ENCODE results near the gene LTB.

LTB gene, protein sequence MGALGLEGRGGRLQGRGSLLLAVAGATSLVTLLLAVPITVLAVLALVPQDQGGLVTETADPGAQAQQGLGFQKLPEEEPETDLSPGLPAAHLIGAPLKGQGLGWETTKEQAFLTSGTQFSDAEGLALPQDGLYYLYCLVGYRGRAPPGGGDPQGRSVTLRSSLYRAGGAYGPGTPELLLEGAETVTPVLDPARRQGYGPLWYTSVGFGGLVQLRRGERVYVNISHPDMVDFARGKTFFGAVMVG

DNA sequence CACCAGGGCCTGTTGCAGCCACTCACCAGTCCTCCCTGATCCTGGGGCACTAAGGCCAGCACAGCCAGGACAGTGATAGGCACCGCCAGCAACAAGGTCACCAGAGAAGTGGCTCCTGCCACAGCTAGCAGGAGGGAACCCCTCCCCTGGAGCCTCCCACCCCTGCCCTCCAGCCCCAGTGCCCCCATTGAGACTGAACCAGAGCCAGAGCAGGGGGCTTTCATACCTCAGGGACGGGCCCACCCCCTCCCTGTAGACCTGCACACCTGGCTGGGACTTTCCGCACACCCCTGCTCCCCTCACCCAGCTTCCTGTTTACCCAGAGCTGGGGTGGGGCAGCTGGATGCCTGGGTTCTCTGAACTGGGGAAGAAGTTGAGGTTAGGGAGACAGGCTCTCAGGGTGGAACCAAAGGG lies at the start of gene LTB:
Gene LTB, minus strand, starts transcription at position 195 of the 414 bp plus-strand sequence. Its CDS starts 7 bp downstream, at position 188.
- no peak for DNase-seq (ENCODE audit: extremely low read depth in 1 of 2, low read depth in 1 of 2)

DNA sequence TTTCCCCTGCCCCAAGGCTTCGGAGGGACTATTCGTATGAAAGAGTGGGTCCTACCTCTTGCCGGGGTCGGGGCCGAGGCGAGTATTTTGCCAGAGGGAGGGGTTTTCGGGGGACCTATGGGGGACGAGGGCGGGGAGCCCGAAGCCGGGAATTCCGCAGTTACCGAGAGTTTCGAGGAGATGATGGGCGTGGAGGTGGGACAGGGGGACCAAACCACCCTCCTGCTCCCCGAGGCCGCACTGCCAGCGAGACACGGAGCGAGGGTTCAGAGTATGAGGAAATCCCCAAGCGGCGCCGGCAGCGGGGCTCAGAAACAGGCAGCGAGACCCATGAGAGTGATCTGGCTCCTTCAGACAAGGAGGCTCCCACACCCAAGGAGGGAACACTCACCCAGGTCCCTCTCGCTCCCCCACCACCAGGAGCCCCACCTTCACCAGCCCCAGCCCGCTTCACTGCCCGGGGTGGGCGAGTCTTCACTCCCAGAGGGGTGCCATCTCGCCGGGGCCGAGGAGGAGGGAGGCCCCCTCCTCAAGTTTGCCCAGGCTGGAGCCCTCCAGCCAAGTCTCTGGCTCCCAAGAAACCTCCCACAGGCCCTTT lies 49.6 kb upstream of the LTB start:
- no peak for DNase-seq (ENCODE audit: extremely low read depth in 1 of 2, low read depth in 1 of 2)

DNA sequence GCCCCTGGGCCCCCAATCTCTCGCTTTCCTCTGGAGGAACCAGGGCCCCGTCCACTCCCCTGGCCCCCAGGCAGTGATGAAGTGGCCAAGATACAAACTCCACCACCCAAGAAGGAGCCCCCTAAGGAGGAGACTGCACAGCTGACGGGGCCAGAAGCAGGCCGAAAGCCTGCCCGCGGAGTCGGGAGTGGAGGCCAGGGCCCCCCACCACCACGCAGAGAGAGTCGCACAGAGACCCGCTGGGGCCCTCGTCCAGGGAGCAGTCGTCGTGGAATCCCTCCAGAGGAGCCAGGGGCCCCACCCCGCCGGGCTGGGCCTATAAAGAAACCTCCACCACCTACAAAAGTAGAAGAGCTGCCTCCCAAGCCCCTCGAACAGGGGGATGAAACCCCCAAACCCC lies 49.0 kb upstream of the LTB start:
- DNase-seq (ENCODE audit: extremely low read depth in 1 of 2, low read depth in 1 of 2), result no peak

DNA sequence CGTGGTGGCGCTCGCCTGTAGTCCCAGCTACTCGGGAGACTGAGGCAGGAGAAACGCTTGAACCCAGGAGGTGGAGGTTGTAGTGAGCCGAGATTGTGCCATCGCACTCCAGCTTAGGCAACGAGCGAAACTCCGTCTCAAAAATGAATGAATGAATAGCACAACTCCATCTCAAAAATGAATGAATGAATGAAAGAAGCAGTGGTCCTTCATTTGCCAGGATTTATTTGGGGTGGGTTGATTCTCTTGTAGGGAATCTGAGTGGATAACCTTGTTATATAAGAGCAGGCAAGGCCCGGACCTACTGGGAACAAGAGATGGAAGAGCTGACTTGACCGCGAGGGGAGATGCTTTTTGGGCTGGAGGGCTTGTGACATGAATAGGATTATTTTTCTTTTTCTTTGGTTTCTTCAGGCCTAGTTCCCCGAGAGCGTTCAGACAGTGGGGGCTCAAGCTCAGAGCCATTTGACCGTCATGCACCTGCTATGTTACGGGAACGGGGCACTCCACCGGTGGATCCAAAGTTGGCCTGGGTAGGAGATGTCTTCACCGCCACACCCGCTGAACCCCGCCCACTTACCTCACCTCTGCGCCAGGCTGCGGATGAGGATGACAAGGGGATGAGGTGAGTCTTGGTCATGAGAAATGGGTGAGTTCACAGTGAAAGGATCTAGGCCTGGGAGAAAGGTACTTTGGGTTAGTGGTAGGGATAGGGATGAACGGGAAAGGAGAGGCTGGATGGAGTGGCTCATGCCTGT lies 48.1 kb upstream of the LTB start:
- DNase-seq (ENCODE audit: extremely low read depth in 1 of 2, low read depth in 1 of 2), result no peak

DNA sequence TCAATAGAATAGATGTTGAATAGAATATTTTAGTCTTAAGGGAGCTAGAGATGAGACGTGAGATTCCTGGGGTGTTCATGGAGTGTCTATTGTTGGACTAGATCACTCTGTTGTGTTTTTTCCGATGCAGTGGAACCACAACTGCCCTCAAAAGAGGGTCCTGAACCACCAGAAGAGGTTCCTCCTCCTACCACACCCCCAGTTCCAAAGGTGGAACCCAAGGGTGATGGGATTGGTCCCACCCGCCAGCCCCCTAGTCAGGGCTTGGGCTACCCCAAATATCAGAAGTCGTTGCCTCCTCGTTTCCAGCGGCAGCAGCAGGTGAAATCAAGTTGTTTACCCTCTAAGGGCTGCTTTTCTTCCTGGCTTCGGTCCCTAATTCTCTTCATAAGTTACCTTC lies 46.8 kb upstream of the LTB start:
- DNase-seq (ENCODE audit: extremely low read depth in 1 of 2, low read depth in 1 of 2), result no peak

DNA sequence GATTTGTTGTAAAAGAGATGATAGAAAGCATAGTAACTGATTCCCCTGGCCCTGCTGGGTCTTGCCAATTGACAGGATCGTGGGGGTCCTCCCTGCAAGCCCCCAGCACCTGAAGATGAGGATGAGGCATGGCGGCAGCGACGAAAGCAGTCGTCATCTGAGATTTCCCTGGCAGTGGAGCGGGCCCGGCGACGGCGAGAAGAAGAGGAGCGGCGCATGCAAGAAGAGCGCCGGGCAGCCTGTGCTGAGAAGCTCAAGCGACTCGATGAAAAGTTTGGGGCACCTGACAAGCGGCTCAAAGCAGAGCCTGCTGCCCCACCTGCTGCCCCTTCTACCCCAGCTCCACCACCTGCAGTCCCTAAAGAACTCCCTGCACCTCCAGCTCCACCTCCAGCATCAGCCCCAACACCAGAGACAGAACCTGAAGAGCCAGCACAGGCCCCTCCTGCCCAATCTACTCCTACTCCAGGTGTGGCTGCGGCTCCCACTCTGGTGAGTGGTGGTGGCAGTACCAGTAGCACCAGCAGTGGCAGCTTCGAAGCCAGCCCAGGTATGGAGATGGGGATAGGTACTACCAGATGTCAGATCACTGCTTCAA lies 45.6 kb upstream of the LTB start:
- DNase-seq (ENCODE audit: extremely low read depth in 1 of 2, low read depth in 1 of 2), result no peak

DNA sequence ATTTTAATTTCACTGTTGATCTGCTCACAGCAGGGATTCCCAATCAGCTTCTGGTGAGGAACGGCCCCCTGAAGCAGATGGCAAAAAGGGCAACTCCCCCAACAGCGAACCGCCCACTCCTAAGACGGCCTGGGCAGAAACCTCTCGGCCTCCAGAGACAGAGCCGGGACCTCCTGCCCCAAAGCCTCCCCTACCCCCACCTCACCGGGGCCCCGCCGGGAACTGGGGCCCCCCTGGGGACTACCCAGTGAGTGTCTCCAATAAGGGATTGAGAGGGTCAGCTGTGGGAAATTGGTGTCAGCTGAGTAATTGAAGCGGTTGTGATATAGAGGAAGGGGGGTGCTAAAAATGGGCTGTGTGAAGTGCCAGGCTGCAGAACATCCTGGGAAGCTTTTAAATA lies 44.7 kb upstream of the LTB start:
- DNase-seq (ENCODE audit: extremely low read depth in 1 of 2, low read depth in 1 of 2), result no peak

DNA sequence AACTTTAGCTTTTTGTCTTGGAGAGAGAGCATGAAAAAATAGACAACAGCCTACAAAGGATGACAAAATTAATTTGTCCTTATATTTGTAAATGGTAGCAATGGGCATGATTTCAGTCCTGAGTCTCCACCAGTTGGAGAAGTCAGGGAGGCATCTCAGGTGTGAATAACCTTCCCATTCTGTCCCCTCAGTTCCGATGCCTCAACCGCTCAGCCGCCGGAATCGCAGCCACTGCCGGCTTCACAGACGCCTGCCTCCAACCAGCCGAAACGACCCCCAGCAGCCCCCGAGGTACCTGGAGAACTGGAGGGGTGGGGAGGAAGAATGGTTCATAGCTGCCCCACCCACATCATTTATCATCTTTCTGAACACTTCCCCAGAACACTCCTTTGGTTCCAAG lies 41.8 kb upstream of the LTB start:
- no peak for DNase-seq (ENCODE audit: extremely low read depth in 1 of 2, low read depth in 1 of 2)

DNA sequence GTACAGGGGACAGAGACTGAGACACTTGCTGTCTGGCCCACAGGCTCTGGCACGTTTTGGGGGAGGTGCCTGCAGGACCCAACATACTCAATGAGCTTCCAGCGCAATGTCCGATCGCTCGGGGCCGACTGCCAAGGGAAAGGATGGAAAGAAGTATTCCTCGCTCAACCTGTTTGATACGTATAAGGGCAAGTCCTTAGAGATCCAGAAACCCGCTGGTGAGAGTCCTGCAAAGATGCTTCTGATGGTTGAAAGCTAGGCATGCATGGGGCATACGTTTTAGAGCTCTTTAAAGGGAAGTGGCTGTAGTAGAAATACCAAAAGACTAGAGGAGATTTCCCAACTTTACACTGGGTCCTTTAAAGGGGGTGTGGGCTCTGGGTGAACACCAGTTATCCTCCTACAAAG lies 40.5 kb upstream of the LTB start:
- DNase-seq (ENCODE audit: extremely low read depth in 1 of 2, low read depth in 1 of 2), result no peak

DNA sequence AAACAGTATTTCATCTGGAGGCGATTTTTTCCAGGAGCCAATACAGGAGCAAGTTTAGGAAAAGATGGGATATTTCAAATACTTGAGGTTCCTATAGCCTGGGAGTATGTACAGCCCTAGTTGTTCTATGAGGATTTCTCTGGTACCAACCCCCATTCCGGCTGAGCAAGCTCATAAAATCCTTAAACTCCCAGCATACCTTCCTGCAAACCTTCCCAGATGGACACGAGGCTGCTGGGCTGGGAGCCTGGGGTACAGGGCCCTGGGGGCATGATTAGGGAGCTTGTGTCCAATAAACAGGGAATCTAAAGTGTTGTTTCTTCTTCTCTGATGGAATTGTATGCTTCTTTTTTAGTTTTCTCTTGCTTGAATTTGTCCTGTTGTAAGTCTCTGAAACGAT lies 39.8 kb upstream of the LTB start:
- DNase-seq (ENCODE audit: extremely low read depth in 1 of 2, low read depth in 1 of 2), result no peak

DNA sequence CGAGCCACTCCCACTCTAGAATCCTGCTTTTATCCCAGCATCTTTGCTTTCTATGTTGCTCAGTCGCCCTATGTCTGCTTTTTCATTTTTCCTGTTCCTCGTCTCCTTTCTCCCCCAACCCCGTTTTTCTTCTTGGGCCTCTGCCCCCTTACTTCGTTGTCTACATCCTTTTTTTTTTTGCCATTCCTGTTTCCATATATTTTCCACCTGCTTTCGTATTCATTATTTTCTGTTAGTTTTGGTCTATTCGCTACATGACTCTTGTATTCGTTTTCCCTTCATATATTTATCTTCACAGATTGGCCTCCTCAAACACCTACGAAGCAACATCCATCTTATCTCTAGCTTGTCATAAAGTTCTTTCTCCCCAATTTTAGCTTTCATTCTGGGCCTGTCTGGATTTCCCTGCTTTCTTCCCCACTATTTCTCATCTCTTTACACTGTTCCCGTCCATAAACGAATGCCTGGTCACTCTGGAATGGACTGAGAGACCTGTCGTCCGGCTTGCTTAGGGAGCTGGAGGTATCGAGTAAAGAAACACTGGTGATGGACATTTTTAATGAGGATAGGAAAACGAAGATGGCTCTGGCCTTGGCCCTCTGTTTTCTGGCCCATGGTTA lies 39.2 kb upstream of the LTB start:
- no peak for DNase-seq (ENCODE audit: extremely low read depth in 1 of 2, low read depth in 1 of 2)

DNA sequence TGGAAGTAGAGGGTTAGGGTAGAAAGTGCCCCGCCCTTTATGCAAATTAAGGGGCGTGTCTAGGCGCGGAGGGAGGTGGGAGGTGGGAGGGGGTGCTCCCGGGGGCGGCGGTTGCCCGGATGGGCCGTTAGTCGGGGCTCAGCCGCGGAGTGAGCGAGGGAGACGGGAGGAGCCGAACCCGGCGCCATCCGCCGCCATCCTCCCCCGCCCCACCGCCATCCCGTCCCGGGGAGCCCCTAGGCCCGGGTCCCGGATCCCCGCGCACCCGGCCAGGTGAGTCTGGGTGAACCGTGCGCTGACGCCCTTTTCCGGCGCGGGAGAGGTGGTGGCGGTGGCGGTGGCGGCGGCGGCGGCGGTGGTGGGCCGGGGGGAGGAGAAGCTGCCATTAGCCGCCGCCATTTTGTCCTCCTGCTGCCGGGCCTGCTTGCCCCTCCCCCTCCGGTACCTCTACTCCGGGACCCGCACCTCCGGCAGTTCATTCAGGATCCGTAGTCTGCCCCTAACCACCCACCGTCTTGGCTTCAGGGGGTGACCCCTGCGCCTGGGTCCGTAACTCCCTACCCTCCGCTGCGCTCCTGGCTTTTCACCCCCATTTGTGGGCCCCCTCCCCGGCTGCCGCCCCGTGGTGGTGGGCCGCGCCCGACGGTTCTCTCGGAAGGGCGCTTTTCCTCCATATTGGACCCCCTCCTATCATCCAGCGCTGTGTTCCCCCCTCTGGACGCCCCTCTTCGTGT lies 38.5 kb upstream of the LTB start, which contains the start of gene PRRC2A:
Gene PRRC2A, plus strand, starts transcription at position 130 of the 734 bp plus-strand sequence. CDS start 2,075 bp downstream, outside the sequence.
- DNase-seq (ENCODE audit: extremely low read depth in 1 of 2, low read depth in 1 of 2), result peak in 1 of 2 donors; percentile 84

DNA sequence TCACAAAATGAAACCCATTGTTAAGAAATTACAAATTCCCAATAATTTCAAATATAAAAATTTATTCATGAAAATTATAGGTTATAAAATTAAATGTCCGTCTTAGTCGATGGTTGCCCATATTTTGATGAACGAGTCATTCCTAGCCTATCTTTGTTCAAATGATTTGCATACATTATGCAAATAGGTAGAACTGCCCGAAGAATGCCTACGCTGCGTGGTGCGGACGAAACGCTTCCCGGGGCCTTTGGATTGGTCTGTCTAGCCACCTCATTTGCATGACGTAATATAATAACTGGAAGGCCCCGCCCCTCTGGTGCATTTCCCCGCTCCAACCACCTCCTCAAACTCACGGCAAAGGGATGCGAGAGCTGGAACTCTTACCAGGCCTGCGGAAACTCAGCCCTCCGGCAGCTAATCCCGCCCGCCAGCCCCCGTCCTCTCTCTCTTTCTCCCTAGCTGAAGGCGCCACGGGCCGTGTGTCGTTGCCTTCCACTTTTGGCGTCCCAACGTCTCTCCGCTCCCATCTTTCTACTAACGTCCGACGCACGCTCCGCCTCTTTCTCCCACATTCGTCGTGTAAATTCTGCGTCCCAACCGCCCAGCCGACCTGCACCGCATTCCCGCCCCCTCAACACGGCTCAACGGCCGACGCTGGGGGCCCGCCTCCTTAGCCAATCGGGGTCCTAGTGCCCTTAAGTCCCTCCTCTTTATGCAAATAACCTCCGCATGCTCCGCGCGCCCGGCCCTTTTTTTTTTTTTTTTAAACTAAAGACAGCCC lies 37.8 kb upstream of the LTB start:
- DNase-seq (ENCODE audit: extremely low read depth in 1 of 2, low read depth in 1 of 2), result peak; percentile 86 to 91

DNA sequence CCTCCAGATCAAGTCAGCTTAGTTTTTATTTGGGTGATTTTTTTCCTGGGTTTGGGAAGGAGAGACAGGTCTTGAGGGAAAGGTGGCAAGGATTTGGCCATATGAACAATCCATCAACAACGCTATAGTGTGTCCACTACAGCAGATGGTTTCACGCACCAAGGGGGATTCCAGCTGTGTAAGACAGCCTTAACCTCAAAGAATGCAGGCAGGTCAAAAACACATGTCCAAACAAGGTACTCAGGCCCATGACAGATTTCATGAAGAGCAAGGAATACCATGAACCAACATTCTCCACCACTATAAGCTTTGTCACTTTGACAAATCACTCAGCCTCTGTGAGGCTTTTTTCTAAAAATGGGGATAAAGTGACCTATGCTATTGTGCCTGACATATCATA lies 34.8 kb upstream of the LTB start:
- DNase-seq (ENCODE audit: extremely low read depth in 1 of 2, low read depth in 1 of 2), result no peak

DNA sequence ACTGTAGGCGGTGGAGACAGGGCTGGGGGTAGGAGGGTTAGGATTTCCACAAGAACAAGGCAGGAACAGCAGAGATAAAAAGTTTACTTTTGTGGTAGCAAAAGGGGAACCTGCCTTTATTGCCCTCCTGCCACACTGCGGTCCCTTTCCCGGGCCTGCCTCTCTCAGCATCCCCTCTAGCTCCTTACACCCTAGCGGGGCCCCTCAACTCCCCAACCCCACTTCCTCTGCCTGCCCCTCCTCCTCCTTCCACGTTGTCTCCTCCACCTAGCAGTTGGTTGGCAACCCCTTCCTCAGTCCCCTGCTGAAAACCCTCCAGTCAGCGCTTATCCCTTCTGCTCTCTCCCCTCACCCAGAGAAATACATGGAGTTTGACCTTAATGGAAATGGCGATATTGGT lies 33.5 kb upstream of the LTB start:
- DNase-seq (ENCODE audit: extremely low read depth in 1 of 2, low read depth in 1 of 2), result no peak

DNA sequence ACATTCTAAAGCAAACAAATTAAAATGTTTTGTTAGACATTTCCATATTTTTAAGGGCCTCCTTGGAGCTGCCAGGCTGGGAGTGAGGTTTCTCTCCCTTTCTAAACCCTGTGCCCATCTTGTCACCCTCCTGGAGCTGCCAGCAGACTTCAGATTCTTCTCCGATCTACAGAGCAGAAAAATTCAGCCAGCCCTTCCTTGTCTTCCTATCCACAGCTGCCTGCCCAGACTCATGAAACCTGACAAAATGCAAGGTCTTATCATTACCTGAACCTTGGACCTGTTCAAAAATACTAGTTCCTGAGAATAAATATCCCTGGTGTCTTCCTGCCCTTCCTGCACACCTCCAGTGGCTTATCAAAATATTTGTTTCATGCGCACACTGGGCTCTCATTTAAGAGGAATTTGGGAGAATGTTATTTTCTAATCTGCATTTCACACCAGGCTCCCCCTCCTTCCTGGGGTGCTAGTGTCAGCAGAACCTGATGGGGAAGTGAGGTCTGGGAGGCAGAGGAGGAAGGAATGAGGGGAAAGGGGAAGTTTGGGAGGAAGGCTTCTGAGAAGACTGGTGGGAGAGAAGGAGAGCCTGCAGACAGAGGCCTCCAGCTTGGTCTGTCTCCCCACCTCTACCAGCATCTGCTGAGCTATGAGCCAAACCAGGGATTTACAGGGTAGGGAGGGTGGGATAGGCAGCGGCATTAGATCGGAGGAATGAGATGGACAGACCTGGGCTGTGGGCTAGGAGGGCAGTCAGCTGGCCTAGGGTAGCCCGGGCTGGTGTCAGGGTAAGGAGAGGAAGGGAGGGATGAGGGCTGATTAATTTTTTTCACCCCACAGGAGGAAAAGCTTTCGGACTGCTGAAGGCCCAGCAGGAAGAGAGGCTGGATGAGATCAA lies 32.7 kb upstream of the LTB start, which contains the start of gene AIF1:
Gene AIF1, plus strand, starts transcription at position 551 of the 895 bp plus-strand sequence. Its CDS starts 96 bp downstream, at position 647.
- DNase-seq (ENCODE audit: extremely low read depth in 1 of 2, low read depth in 1 of 2), result no peak

DNA sequence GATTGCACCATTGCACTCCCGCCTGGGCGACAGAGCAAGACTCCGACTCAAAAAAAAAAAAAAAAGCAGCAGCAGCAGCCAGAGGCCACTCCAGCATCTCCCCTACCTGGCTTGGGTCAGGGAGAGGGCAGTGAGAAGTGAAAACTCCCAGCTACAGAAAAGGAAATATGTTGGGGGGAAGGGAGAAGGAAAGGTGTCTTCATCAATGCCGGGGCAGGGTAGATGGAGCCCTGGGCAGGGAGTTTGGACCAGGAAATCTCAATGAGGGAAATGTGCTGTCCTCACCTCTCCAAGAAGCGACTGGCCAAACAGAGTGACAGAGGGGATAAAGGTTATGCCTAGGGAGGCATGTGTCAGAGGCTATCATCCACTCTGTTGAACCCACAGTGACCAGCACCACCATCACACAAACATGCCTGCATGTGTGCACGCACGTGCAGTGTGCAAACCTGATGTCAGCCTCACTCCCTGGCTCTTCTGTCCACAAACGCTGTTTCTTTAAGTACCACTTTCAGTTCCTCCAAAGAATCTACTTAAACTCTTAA lies 31.9 kb upstream of the LTB start:
- no peak for DNase-seq (ENCODE audit: extremely low read depth in 1 of 2, low read depth in 1 of 2)

DNA sequence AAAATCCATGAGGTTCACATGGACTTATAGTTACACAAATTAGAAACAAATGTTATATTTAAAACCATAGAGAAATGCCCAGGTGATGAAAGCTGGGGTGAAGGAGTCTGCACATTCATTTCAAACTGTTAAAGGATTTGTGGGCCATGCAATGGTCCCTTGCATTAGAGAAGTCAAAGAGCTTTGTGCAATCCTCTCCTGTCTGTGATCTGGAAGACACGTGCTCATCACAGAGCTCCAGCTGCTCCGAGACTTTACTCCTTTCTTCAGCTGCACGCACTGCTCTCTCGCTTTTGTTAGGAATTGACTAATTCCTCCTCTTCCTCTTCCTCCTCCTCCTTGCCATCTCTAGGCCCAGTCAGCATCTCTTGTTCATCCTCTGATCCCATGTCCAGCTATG lies 28.7 kb upstream of the LTB start:
- DNase-seq (ENCODE audit: extremely low read depth in 1 of 2, low read depth in 1 of 2), result no peak
